PFSK-1 (cell line): Measurements from ENCODE around the gene FGD3.

Experiments used
- REST ChIP-seq, 2 experiments: IDR thresholded peaks; 2 replicates each; pipeline versions ENCODE4 v1.6.1 to v1.8.0; 2011 to 2012; ENCODE audit warnings: low read depth in 2 of 2, low read length in 2 of 2, control low read depth in 1 of 2, inconsistent platforms in 1 of 2, mild to moderate bottlenecking in 1 of 2, moderate library complexity in 1 of 2; ENCODE audit not compliant: insufficient read depth in 1 of 2
- SIN3A ChIP-seq: IDR thresholded peaks from 2 replicates; pipeline ENCODE4 v1.6.1; 2012; ENCODE audit warnings: mild to moderate bottlenecking, low read length, moderate library complexity, borderline replicate concordance; ENCODE audit not compliant: insufficient read depth
- TAF1 ChIP-seq: IDR thresholded peaks from 2 replicates; pipeline ENCODE4 v1.6.1; 2012; ENCODE audit warnings: low read length, control low read depth, borderline replicate concordance; ENCODE audit not compliant: insufficient read depth

DNA sequence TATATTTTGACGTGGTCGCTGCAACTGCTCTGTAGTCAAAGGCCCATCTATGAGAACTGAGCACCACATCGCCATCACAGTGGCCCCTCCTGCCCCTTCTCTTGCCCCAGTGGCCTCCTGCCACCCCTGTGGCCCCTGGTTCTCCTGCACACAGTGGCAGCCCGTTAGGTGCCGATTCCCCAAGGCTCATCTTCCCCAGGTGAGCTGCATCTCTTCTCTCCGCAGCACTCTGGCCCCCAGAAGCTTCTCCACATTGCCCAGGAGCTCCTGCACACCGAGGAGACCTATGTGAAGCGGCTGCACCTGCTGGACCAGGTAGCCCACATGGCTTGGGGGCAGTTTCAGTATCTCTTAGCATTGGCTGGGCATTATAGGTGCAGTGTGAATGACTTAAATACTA is 55.4 kb downstream of the FGD3 start:
- TF ChIP-seq TAF1 (no peak), SIN3A (no peak), REST (IDR thresholded peaks at IDR 0.05; ENCODE audit: insufficient read depth in 1 of 2, low read depth in 2 of 2, low read length in 2 of 2) (no peak)
